HepG2 (cell line): ENCODE measurements around the gene TBCB. TPM values are rescaled to one million over a fixed set of nuclear protein-coding genes. Genes with fewer than 3 reads are reported as not detected.

Experiments
- AKAP8 ChIP-seq: sonication (generic); formaldehyde crosslinking; IDR thresholded peaks from 2 replicates; pipeline ENCODE4 v1.5.1; 2020; ENCODE audit warnings: mild to moderate bottlenecking, missing genetic modification reagents
- CCAR2 ChIP-seq: fragments of 200-400 bp; formaldehyde crosslinking; optimal IDR thresholded peaks from 2 replicates; pipeline ENCODE3; 2018; ENCODE audit warnings: low read depth, mild to moderate bottlenecking, low read length, moderate library complexity
- HDAC2 ChIP-seq: sonication (generic); formaldehyde crosslinking; IDR thresholded peaks from 2 replicates; pipeline ENCODE4 v1.4.0; 2020; ENCODE audit warnings: missing genetic modification reagents
- MXI1 ChIP-seq: IDR thresholded peaks from 3 replicates; pipeline ENCODE4 v1.6.1; 2012; ENCODE audit warnings: low read depth, low read length, inconsistent platforms, borderline replicate concordance
- RFX5 ChIP-seq: IDR thresholded peaks from 2 replicates; pipeline ENCODE4 v1.6.1; 2011; ENCODE audit warnings: low read depth, low read length, improper control_type of control experiment
- RFXAP ChIP-seq: sonication (generic); formaldehyde crosslinking; IDR thresholded peaks from 2 replicates; pipeline ENCODE4 v1.4.0; 2020; ENCODE audit warnings: missing genetic modification reagents, borderline replicate concordance
- SETDB1 ChIP-seq: sonication (generic); formaldehyde crosslinking; IDR thresholded peaks from 2 replicates; pipeline ENCODE4 v1.5.1; 2020; ENCODE audit warnings: missing genetic modification reagents, mild to moderate bottlenecking, borderline replicate concordance
- SRF ChIP-seq: IDR thresholded peaks from 2 replicates; pipeline ENCODE4 v1.6.1; 2011; ENCODE audit warnings: mild to moderate bottlenecking, low read depth, low read length, moderate library complexity
- ZFP36L1 ChIP-seq: sonication (generic); formaldehyde crosslinking; IDR thresholded peaks from 2 replicates; pipeline ENCODE4 v1.8.0; 2022; ENCODE audit warnings: mild to moderate bottlenecking, missing genetic modification reagents, moderate library complexity
- ZNF17 ChIP-seq: sonication (generic); formaldehyde crosslinking; IDR thresholded peaks from 2 replicates; pipeline ENCODE4 v1.5.0; 2020; ENCODE audit warnings: mild to moderate bottlenecking, missing genetic modification reagents
- ZNF556 ChIP-seq: sonication (generic); formaldehyde crosslinking; IDR thresholded peaks from 2 replicates; pipeline ENCODE4 v1.4.0; 2020; ENCODE audit warnings: mild to moderate bottlenecking, missing genetic modification reagents, borderline replicate concordance
- ZNF7 ChIP-seq: IDR thresholded peaks from 2 replicates; pipeline ENCODE4 v1.6.1; 2016; ENCODE audit warnings: missing biosample characterization, missing genetic modification reagents
- ZNF709 ChIP-seq: sonication (generic); formaldehyde crosslinking; IDR thresholded peaks from 2 replicates; pipeline ENCODE4 v1.5.0; 2020; ENCODE audit warnings: mild to moderate bottlenecking, missing genetic modification reagents
- ZNF790 ChIP-seq: sonication (generic); formaldehyde crosslinking; IDR thresholded peaks from 2 replicates; pipeline ENCODE4 v1.8.0; 2022; ENCODE audit warnings: missing genetic modification reagents, mild to moderate bottlenecking, borderline replicate concordance
- polyA plus RNA-seq, 8 experiments: library from polyadenylated mRNA; depleted of rRNA in 3 of 8; stranded (reverse) in 7 of 8; unstranded in 1 of 8; fragments of >200 nt; fragmentation: Illumina TruSeq in 4 of 8; extraction: Trizol in 4 of 8; gene quantifications; 2 replicates each; pipeline versions ENCODE4 v1.2.1 to v1.2.3, GENCODE V29; 2011 to 2016; ENCODE audit warnings: low read depth in 4 of 8, missing spikeins in 1 of 8, mixed read lengths in 1 of 8; ENCODE audit not compliant: insufficient read depth in 1 of 8
- total RNA-seq, 5 experiments: library from RNA; depleted of rRNA; stranded (reverse); fragments of >200 nt; fragmentation: Illumina TruSeq; extraction: Trizol; gene quantifications; 2 replicates each; pipeline ENCODE4 v1.2.3, GENCODE V29; 2016; ENCODE audit warnings: low read depth in 1 of 5
- TF ChIP-seq, protein P1 (sequence below): sonication (generic); formaldehyde crosslinking; IDR thresholded peaks from 2 replicates; pipeline ENCODE4 v1.5.0; 2020; ENCODE audit warnings: missing genetic modification reagents
- TF ChIP-seq, protein P2 (sequence below): sonication (generic); formaldehyde crosslinking; IDR thresholded peaks from 2 replicates; pipeline ENCODE4 v1.4.0; 2020; ENCODE audit warnings: mild to moderate bottlenecking, missing genetic modification reagents
- TF ChIP-seq, protein P3 (sequence below): sonication (generic); formaldehyde crosslinking; conservative IDR thresholded peaks from 2 replicates; pipeline ENCODE4 v1.4.0; 2020; ENCODE audit warnings: missing genetic modification reagents
- TF ChIP-seq, protein P4 (sequence below): sonication (generic); formaldehyde crosslinking; conservative IDR thresholded peaks from 2 replicates; pipeline ENCODE4 v1.8.0; 2022; ENCODE audit warnings: mild to moderate bottlenecking, moderate library complexity, missing genetic modification reagents
- TF ChIP-seq, protein P5 (sequence below): sonication (generic); formaldehyde crosslinking; IDR thresholded peaks from 2 replicates; pipeline ENCODE4 v1.8.0; 2022; ENCODE audit warnings: low read depth, missing genetic modification reagents
- TF ChIP-seq, protein P6 (sequence below): sonication (generic); formaldehyde crosslinking; IDR thresholded peaks from 2 replicates; pipeline ENCODE4 v1.8.1; 2023; ENCODE audit warnings: mild to moderate bottlenecking, inconsistent platforms, moderate library complexity, missing genetic modification reagents, borderline replicate concordance

Gene TBCB
- total and polyA plus RNA-seq, 2 of the 13 experiments (the other 11 are each of a cell fraction or from before 2014, with no cell fraction given), result 271 to 276 TPM

DNA sequence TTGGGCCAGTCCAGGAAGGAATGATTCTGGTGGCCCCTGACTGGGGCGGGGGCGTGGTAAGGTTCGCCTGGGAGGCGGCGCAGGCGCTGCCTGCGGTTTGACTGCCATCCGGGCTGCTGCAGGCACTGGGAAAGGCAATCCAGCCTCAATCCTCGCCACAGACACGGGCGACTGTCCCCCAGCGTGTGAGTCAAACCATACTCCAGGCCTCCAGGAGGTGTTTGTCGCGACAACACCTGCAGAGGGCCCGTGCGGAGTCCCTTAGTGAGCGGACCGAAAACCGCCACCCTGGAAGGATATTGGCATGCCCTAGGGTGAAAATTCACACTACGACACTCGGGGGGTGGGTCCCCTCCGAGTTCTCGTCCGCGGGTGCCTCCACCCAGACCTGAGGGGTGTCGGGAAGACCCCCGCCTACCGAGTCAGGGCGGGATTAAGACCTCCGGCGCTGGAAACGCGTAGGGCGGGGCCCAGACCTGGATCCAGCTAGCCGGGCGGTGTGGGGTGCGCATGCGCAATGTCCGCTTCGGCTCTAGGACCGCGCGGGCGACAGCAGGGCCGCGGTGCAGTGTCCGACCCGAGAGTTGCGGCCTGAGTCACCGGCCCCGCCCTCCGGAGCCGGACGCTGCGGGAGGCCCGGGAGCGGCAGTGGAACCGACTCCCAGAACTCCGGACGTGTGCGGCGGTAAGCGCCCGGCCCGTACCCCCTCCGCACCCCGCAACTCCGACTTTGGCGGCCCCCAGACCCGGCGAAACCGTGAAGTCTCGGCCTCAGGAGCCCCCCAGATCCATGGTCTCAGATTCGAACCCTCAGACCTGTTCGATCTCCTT lies 24.4 kb downstream of the TBCB start, which contains the start of gene CAPNS1 (continued):
- TF ChIP-seq, protein P1, sequence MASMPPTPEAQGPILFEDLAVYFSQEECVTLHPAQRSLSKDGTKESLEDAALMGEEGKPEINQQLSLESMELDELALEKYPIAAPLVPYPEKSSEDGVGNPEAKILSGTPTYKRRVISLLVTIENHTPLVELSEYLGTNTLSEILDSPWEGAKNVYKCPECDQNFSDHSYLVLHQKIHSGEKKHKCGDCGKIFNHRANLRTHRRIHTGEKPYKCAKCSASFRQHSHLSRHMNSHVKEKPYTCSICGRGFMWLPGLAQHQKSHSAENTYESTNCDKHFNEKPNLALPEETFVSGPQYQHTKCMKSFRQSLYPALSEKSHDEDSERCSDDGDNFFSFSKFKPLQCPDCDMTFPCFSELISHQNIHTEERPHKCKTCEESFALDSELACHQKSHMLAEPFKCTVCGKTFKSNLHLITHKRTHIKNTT (CRISPR knock-in tag), result no peak
- TF ChIP-seq ZNF790 (CRISPR knock-in tag), result peak; percentile 89; the same call in 1 of the 2 replicates
- no peak for TF ChIP-seq ZNF7
- peak; percentile 72; the same call in 1 of the 2 replicates for TF ChIP-seq ZNF556 (CRISPR knock-in tag)
- no peak for TF ChIP-seq CCAR2
- TF ChIP-seq, protein P2, sequence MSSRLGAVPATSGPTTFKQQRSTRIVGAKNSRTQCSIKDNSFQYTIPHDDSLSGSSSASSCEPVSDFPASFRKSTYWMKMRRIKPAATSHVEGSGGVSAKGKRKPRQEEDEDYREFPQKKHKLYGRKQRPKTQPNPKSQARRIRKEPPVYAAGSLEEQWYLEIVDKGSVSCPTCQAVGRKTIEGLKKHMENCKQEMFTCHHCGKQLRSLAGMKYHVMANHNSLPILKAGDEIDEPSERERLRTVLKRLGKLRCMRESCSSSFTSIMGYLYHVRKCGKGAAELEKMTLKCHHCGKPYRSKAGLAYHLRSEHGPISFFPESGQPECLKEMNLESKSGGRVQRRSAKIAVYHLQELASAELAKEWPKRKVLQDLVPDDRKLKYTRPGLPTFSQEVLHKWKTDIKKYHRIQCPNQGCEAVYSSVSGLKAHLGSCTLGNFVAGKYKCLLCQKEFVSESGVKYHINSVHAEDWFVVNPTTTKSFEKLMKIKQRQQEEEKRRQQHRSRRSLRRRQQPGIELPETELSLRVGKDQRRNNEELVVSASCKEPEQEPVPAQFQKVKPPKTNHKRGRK (CRISPR knock-in tag), result no peak
- TF ChIP-seq SRF, result no peak
- no peak for TF ChIP-seq ZNF17 (CRISPR knock-in tag)
- TF ChIP-seq SETDB1 (CRISPR knock-in tag), result no peak
- no peak; the same call in 1 of the 2 replicates for TF ChIP-seq ZFP36L1 (CRISPR knock-in tag)
- TF ChIP-seq, protein P3, sequence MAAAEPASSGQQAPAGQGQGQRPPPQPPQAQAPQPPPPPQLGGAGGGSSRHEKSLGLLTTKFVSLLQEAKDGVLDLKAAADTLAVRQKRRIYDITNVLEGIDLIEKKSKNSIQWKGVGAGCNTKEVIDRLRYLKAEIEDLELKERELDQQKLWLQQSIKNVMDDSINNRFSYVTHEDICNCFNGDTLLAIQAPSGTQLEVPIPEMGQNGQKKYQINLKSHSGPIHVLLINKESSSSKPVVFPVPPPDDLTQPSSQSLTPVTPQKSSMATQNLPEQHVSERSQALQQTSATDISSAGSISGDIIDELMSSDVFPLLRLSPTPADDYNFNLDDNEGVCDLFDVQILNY (CRISPR knock-in tag), result no peak
- TF ChIP-seq AKAP8 (CRISPR knock-in tag), result peak; percentile 99
- no peak for TF ChIP-seq RFX5
- TF ChIP-seq, protein P4, sequence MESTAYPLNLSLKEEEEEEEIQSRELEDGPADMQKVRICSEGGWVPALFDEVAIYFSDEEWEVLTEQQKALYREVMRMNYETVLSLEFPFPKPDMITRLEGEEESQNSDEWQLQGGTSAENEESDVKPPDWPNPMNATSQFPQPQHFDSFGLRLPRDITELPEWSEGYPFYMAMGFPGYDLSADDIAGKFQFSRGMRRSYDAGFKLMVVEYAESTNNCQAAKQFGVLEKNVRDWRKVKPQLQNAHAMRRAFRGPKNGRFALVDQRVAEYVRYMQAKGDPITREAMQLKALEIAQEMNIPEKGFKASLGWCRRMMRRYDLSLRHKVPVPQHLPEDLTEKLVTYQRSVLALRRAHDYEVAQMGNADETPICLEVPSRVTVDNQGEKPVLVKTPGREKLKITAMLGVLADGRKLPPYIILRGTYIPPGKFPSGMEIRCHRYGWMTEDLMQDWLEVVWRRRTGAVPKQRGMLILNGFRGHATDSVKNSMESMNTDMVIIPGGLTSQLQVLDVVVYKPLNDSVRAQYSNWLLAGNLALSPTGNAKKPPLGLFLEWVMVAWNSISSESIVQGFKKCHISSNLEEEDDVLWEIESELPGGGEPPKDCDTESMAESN (CRISPR knock-in tag), result peak; percentile 72; the same call in 1 of the 2 replicates
- TF ChIP-seq, protein P5, sequence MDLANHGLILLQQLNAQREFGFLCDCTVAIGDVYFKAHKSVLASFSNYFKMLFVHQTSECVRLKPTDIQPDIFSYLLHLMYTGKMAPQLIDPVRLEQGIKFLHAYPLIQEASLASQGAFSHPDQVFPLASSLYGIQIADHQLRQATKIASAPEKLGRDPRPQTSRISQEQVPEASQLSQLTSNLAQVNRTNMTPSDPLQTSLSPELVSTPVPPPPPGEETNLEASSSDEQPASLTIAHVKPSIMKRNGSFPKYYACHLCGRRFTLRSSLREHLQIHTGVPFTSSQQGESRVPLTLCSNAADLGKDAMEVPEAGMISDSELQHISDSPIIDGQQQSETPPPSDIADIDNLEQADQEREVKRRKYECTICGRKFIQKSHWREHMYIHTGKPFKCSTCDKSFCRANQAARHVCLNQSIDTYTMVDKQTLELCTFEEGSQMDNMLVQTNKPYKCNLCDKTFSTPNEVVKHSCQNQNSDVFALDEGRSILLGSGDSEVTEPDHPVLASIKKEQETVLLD (CRISPR knock-in tag), result peak; percentile 69; the same call in 1 of the 2 replicates
- peak; percentile 41; the same call in 1 of the 2 replicates for TF ChIP-seq RFXAP (CRISPR knock-in tag)
- peak; percentile 33; the same call in 1 of the 2 replicates for TF ChIP-seq HDAC2 (CRISPR knock-in tag)
- no peak; the same call in 1 of the 2 replicates for TF ChIP-seq ZNF709 (CRISPR knock-in tag)
- peak; percentile 70; the same call in 1 of the 3 replicates for TF ChIP-seq MXI1
- TF ChIP-seq, protein P6, sequence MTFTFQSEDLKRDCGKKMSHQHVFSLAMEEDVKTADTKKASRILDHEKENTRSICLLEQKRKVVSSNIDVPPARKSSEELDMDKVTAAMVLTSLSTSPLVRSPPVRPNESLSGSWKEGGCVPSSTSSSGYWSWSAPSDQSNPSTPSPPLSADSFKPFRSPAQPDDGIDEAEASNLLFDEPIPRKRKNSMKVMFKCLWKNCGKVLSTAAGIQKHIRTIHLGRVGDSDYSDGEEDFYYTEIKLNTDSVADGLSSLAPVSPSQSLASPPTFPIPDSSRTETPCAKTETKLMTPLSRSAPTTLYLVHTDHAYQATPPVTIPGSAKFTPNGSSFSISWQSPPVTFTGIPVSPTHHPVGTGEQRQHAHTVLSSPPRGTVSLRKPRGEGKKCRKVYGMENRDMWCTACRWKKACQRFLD (CRISPR knock-in tag), result no peak
